Measurements from ENCODE around the gene GATAD2A. TPM values are rescaled to one million over a fixed set of nuclear protein-coding genes. Genes with fewer than 3 reads are reported as not detected.

GATAD2A gene
- total RNA-seq, 2 experiments from 2014 or later = 91.2 to 100 TPM

DNA sequence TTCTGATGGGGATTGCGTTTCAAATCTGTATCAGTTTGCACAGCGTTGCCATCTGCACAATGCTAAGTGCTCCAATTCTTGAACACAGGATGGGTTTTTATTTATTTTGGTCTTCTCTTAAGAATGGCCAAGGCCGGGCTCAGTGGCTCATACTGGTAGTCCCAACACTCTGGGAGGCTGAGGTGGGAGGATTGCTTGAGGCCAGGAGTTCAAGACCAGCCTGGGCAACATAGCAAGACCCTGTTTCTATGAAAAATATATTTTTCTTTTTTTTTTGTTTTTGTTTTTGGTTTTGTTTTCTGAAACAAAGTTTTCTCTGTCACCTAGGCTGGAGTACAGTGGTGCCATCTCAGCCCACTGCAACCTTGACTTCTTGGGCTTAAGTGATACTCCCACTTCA, 117.7 kb downstream of the GATAD2A start:
- Mint-ChIP-seq H3K4me1 (ENCODE audit: low read depth) (peaks cover 34% of the 10 kb centered on the region), H3K27me3 (ENCODE audit: low read depth) (no peaks in the 10 kb centered on the region), H3K9me3 (no peaks in the 10 kb centered on the region), H3K27ac (no peak overlapping the region), H3K36me3 (ENCODE audit: low read depth) (peaks cover 18% of the 10 kb centered on the region), H3K4me3 (no peak overlapping the region)
- CTCF ChIA-PET = interaction anchor here (0.8 to 1.2 kb wide), 2 partner anchors 10 to 121 kb away, joined by 3 read pairs; partner anchors contain the start of gene GMIP
- intact Hi-C loops (cut with micrococcal nuclease) = no loop called here
- no peak for DNase-seq

DNA sequence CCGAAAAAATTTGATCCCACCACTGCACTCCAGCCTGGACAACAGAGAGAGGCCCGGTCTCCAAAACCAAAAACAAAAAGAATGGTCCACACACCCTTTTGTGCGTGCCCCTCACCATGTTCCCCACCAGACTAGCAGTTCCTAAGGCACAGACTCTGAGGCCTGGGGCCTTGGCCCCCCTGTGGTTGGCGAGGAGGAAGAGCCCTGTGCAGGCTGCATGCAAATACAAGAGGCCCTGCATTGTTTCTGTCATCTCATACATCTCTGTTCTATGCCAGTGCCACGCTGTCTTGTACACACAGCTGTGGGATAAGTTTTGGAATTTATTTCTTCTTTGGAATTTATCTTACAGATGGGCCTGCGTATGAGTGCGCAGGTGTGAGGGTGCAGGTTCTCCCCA, 118.6 kb downstream of the GATAD2A start:
- H3K27ac Mint-ChIP-seq = no peak overlapping the region
- peaks cover 18% of the 10 kb centered on the region for H3K36me3 Mint-ChIP-seq (ENCODE audit: low read depth)
- H3K4me1 Mint-ChIP-seq (ENCODE audit: low read depth) = peaks cover 32% of the 10 kb centered on the region

DNA sequence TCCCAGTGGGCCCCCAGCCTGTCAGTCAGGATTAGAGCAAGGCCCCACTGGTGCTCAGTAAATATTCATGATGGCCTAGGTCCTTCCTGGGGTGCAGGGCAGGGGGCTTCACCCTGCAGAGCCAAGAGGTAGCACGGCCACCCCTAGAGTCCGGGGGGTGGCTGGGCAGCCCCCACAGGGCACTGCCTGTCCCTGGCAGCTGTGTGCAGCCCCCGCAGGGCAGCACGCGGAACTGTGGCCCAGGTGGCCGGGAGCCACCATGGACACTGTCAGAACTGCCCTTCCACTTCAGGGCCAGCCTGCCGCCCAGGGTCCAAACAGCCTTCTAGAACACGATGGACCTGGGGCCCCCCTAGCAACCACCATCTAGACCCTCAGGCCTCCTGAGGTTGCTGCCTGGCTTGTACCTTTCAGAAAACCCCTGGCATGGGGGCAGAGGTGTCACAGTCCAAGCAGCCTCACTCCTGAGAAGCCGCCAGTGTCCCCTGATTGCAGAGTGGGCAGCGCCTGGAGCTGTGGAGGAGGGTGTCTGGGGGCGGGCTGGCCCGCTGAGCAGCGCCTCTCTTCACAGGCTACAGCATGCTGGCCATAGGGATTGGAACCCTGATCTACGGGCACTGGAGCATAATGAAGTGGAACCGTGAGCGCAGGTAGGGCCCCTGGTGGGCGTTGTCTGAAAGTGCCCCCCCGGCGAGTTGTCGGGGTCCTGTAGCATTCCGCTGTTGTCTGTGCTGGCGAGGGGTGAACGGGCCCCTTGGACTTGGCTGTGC, 120.3 kb downstream of the GATAD2A start:
- DNase-seq = no peak
- CTCF ChIA-PET = no interaction called here
- intact Hi-C loops (cut with micrococcal nuclease) = no loop called here
- Mint-ChIP-seq H3K4me1 (ENCODE audit: low read depth) (peaks cover 18% of the 10 kb centered on the region), H3K27me3 (ENCODE audit: low read depth) (no peaks in the 10 kb centered on the region), H3K4me3 (no peak overlapping the region), H3K27ac (no peak overlapping the region), H3K9me3 (no peaks in the 10 kb centered on the region), H3K36me3 (ENCODE audit: low read depth) (peaks cover 6% of the 10 kb centered on the region)

More for the DNA sequence above, 118.6 kb downstream of the GATAD2A start:
- DNase-seq = no peak
- H3K4me3 Mint-ChIP-seq = no peak overlapping the region
- H3K9me3 Mint-ChIP-seq = no peaks in the 10 kb centered on the region
- CTCF ChIA-PET = interaction anchor here (0.8 to 1.2 kb wide), 2 partner anchors 9 to 120 kb away, joined by 3 read pairs; partner anchors contain the start of gene GMIP
- intact Hi-C loops (cut with micrococcal nuclease) = no loop called here
- no peaks in the 10 kb centered on the region for H3K27me3 Mint-ChIP-seq (ENCODE audit: low read depth)

DNA sequence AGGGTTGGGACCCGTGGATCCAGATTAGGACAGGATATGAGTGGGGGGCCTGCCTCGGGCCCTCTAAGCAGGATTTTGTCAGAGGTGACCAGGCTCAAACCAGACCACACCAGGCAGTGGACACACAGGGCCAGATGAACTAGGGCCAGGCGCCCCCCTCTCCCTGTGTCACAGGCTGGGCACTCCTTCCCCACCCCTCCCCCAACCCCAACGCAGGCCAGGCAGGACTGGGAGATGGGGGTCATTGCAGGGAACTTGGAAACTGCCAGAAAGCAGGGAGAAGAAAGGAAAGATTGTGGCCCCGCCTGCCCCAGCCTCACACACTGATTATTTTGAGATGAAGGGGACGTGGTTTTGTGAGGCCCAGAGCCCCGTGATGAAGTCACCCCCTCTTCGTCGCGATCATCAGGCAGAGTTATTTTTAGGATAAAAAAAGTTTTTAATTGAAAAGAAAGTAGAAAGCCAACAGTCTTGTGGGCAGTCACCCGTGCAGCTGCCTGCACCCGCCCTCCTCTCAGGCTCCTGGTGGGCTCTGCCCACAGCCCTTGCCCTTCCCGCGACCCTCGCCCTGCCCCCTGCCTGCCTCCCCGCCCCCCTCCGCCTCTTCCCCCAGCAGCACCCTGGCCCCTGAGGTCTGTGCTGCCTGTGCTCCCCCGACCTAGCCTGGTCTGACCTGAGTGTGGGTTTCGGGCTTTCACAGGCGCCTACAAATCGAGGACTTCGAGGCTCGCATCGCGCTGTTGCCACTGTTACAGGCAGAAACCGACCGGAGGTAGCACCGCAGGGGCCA, 121.3 kb downstream of the GATAD2A start:
- no peak overlapping the region for H3K4me3 Mint-ChIP-seq
- H3K4me1 Mint-ChIP-seq (ENCODE audit: low read depth) = peaks cover 10% of the 10 kb centered on the region
- H3K9me3 Mint-ChIP-seq = no peaks in the 10 kb centered on the region
- DNase-seq = no peak
- intact Hi-C loops (cut with micrococcal nuclease) = no loop called here
- no peak overlapping the region for H3K27ac Mint-ChIP-seq
- H3K36me3 Mint-ChIP-seq (ENCODE audit: low read depth) = peaks cover 3% of the 10 kb centered on the region
- no peaks in the 10 kb centered on the region for H3K27me3 Mint-ChIP-seq (ENCODE audit: low read depth)
- CTCF ChIA-PET = no interaction called here

DNA sequence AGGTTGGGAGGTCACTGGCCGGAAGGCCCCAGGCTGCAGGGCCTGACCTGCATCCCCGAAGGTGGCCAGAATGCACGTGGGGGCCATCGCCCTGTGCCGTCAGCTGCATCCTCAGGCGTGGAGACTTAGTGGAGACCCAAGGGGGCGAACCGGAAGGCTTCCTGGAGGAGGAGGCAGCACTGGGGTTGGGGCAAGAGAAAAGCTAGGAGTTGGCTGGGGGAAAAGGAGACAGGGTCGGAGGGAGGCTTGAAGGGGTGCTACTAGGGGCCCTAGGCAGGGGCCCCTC, 121.8 kb downstream of the GATAD2A start:
- CTCF ChIA-PET = no interaction called here
- intact Hi-C loops (cut with micrococcal nuclease) = no loop called here
- Mint-ChIP-seq H3K27me3 (ENCODE audit: low read depth) (no peaks in the 10 kb centered on the region), H3K9me3 (no peaks in the 10 kb centered on the region), H3K36me3 (ENCODE audit: low read depth) (peaks cover 5% of the 10 kb centered on the region), H3K27ac (no peak overlapping the region), H3K4me1 (ENCODE audit: low read depth) (peaks cover 12% of the 10 kb centered on the region), H3K4me3 (no peak overlapping the region)
- no peak for DNase-seq

DNA sequence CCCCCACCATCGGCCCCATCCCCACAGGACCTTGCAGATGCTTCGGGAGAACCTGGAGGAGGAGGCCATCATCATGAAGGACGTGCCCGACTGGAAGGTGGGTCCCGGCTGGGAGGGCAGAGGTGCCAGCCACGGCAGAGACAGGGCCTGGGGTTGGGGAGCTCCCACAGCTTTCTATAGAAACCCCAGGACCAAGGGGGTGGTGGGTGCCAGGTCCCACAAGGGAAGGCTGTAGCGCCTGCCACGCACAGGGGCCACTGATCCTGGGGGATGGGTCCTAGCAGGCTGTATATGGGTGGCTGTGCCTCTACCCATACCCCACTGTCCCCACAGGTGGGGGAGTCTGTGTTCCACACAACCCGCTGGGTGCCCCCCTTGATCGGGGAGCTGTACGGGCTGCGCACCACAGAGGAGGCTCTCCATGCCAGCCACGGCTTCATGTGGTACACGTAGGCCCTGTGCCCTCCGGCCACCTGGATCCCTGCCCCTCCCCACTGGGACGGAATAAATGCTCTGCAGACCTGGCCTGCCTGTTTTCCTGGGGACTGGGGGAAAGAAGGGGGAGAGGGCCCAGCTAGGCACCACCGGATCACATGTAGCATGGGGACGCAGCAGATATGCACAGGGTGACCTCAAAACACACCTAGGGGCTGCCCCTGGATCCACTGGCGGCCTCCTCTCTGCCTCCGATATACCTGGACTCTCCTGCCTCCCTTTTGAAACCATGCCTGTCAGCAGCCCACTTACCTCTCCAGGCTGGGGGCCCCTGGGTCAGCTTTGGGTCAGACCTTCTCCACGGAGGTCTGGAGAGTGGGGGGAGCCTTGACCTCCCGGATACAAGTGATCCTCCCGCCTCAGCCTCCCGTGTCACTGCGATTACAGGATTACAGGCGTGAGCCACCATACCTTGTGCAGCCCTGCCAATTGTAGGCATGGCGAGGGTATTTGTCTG, 122.5 kb downstream of the GATAD2A start:
- DNase-seq = no peak
- Mint-ChIP-seq H3K27me3 (ENCODE audit: low read depth) (no peaks in the 10 kb centered on the region), H3K4me3 (no peak overlapping the region), H3K9me3 (no peaks in the 10 kb centered on the region), H3K36me3 (ENCODE audit: low read depth) (peaks cover 5% of the 10 kb centered on the region), H3K4me1 (ENCODE audit: low read depth) (peaks cover 9% of the 10 kb centered on the region), H3K27ac (no peak overlapping the region)
- intact Hi-C loops (cut with micrococcal nuclease) = no loop called here
- CTCF ChIA-PET = interaction anchor here (5.9 kb wide), 1 partner anchor 117 kb away, joined by 46 read pairs; the partner anchor contains the start of gene GMIP

DNA sequence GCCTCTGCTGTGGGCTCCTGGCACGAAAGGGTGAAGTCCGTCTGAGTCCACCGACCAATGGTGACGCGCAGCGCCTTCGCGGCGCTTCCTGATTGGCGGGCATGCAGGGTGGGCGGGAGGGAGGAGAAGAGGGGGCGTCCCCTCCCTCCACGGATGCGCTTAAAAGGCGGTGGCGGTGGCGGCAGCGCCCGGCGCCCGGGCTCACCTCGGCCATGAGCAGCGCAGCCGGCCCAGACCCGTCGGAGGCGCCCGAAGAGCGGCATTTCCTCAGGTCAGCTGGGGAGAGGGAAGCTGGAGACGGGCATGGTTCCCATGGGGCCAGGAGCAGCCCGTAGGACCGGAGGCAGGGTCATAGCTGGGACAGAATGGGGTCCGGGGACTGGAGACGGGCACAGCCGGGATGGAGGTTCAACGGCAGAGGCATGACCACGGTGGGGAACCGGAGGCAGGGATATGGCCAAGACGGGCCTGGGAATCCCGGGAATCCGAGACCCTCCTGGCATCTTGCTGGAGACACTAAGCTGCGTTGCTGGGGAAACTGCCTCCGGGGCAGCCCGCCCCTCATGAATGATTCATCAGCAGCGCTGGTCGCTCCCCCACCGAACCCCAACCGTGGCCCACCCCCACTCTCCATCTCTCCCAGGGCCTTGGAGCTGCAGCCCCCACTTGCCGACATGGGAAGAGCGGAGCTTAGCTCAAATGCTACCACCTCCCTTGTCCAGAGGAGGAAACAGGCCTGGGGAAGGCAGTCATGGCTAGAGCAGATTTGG, 123.4 kb downstream of the GATAD2A start, which contains the start of gene YJEFN3:
TSS of gene YJEFN3 (plus strand) at position 191 of the 770 bp plus-strand sequence. CDS start at position 213, 22 bp downstream.
- H3K27ac Mint-ChIP-seq = peak within 1 kb of the TSS; percentile 30
- peaks cover 8% of the 10 kb centered on the region for H3K4me1 Mint-ChIP-seq (ENCODE audit: low read depth)
- H3K36me3 Mint-ChIP-seq (ENCODE audit: low read depth) = peaks cover 5% of the 10 kb centered on the region
- no peaks in the 10 kb centered on the region for H3K27me3 Mint-ChIP-seq (ENCODE audit: low read depth)
- CTCF ChIA-PET = interaction anchor here (0.6 to 5.9 kb wide), 3 partner anchors 99 to 139 kb away, joined by 3 to 46 read pairs (median 4); partner anchors contain the start of gene GMIP
- intact Hi-C loops (cut with micrococcal nuclease) = no loop called here
- no peak within 1 kb of the TSS for H3K4me3 Mint-ChIP-seq
- DNase-seq = no peak
- H3K9me3 Mint-ChIP-seq = no peaks in the 10 kb centered on the region

DNA sequence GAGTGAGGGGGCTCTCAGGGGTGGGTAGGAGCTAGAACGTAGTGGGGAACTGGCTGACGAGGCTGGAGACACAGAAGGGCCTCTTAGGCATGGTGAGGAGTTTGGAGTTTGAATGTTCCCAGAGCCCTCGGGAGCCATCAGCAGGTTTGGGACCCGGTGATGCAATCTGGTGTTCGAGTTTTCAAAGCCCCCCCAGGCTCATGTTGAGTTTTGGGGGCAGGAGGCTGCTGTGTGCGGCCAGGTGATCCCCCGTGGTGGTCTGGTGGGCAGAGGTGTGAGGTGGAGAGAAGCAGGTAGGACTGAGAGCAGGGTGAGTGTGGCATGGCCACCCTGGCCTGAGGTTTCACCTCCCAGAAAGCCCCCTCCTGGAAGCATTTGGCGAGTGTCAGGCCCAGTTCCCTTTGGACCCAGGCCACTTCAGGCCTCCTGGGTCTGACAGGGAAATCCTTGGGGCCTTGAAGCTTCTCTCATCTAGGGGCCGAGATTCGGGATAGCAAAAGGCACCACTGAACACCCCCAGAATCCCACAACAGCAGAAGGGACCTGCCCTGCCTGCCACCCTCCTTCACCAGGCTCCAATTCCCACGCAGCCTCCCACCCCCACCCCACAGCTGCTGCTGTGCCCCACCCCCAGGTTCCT, 124.4 kb downstream of the GATAD2A start:
- CTCF ChIA-PET = interaction anchor here (1.1 to 5.9 kb wide), 5 partner anchors 11 to 132 kb away, joined by 3 to 46 read pairs (median 5); partner anchors contain the start of genes GMIP and NDUFA13
- H3K4me3 Mint-ChIP-seq = no peak overlapping the region
- peak overlapping the region; percentile 30 for H3K27ac Mint-ChIP-seq
- H3K27me3 Mint-ChIP-seq (ENCODE audit: low read depth) = no peaks in the 10 kb centered on the region
- peaks cover 9% of the 10 kb centered on the region for H3K4me1 Mint-ChIP-seq (ENCODE audit: low read depth)
- DNase-seq = no peak
- intact Hi-C loops (cut with micrococcal nuclease) = loop anchor here (10.0 kb wide), 1 partner anchor 245 kb away; no protein-coding TSS in a partner anchor
- peaks cover 5% of the 10 kb centered on the region for H3K36me3 Mint-ChIP-seq (ENCODE audit: low read depth)
- H3K9me3 Mint-ChIP-seq = no peaks in the 10 kb centered on the region

DNA sequence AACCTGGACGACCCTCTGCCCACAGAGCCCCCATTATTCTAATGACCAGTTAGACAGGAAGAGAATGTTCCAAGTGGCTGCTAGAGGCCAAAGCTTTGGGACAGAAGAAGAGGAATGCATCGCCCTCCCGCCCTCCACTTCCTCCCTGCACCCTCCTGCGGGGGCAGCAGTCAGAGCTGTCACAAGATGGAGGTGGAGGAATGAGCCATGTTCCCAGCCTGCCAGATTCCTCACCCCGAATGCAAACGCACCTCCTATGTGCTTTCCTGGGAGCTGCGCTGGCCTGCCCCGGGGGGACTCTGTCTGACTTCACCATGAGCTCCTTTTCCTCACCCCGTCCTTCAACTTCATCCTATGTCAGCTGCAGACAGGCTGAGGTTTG, 124.9 kb downstream of the GATAD2A start:
- no peaks in the 10 kb centered on the region for H3K27me3 Mint-ChIP-seq (ENCODE audit: low read depth)
- H3K9me3 Mint-ChIP-seq = no peaks in the 10 kb centered on the region
- H3K36me3 Mint-ChIP-seq (ENCODE audit: low read depth) = peaks cover 5% of the 10 kb centered on the region
- CTCF ChIA-PET = interaction anchor here (1.1 to 5.9 kb wide), 5 partner anchors 11 to 132 kb away, joined by 3 to 46 read pairs (median 5); partner anchors contain the start of genes GMIP and NDUFA13
- peaks cover 9% of the 10 kb centered on the region for H3K4me1 Mint-ChIP-seq (ENCODE audit: low read depth)
- DNase-seq = no peak
- no peak overlapping the region for H3K4me3 Mint-ChIP-seq
- intact Hi-C loops (cut with micrococcal nuclease) = loop anchor here (10.0 kb wide), 1 partner anchor 244 kb away; no protein-coding TSS in a partner anchor
- H3K27ac Mint-ChIP-seq = no peak overlapping the region

DNA sequence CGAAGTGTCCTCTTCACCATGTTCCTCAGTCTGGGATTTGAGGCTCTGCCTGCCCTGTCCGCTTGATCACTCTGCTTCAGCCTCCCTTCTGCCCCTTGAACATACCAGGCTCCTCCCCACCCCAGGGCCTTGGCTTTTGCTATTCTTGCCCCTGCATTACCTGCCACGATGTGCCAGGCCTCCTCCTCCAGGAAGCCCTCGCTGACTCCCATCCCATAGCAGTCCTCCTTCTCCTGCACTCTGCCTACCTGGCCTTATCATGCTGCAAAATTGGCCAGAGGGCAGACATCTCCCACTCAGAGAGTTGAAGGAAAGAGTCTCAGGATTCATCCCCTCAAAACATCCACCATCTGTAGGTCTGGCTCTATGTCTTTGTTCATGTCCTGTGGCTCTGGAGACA, 125.4 kb downstream of the GATAD2A start:
- Mint-ChIP-seq H3K4me1 (ENCODE audit: low read depth) (peaks cover 9% of the 10 kb centered on the region), H3K27ac (no peak overlapping the region), H3K4me3 (no peak overlapping the region), H3K9me3 (no peaks in the 10 kb centered on the region), H3K36me3 (ENCODE audit: low read depth) (peaks cover 5% of the 10 kb centered on the region), H3K27me3 (ENCODE audit: low read depth) (no peaks in the 10 kb centered on the region)
- CTCF ChIA-PET = interaction anchor here (0.6 to 5.9 kb wide), 8 partner anchors 10 to 463 kb away, joined by 3 to 46 read pairs (median 8); partner anchors contain the start of genes GMIP and NDUFA13
- intact Hi-C loops (cut with micrococcal nuclease) = loop anchor here (10.0 kb wide), 1 partner anchor 244 kb away; no protein-coding TSS in a partner anchor
- no peak for DNase-seq

Data from activated naive CD4-positive, alpha-beta T cell treated with anti-CD3 and anti-CD28 coated beads for 36 hours (primary cell).